GM12892 (cell line): Measurements from ENCODE around the gene CELF2.
A peak's percentile ranks its signal among the peaks of the same experiment; 100 is the strongest.

Experiments used
- DNase-seq: peaks from one replicate; pipeline ENCODE4 v3.0.0; 2011; ENCODE audit not compliant: insufficient read length
- FAIRE-seq: peaks from 2 replicates; lab custom pipeline; 2011; peaks lifted over from hg19 to GRCh38; lab: Jason Lieb, UNC
- POLR2A ChIP-seq: IDR thresholded peaks from 2 replicates; pipeline ENCODE4 v1.6.1; 2011; ENCODE audit warnings: low read depth, low read length, control low read depth
- POLR2AphosphoS5 ChIP-seq: IDR thresholded peaks from 2 replicates; pipeline ENCODE4 v1.6.1; 2011; ENCODE audit warnings: low read depth, low read length, control low read depth
- TAF1 ChIP-seq: IDR thresholded peaks from 2 replicates; pipeline ENCODE4 v1.6.1; 2011; ENCODE audit warnings: low read depth, mild to moderate bottlenecking, control low read depth, low read length, borderline replicate concordance

The CELF2 gene

GRCh38 chr10:11235771-11236170 lies 218.1 kb downstream of the CELF2 start:
- no peak for FAIRE-seq
- no peak for TF ChIP-seq POLR2AphosphoS5
- TF ChIP-seq TAF1: no peak
- no peak for DNase-seq

GRCh38 chr10:11236234-11236633 lies 218.6 kb downstream of the CELF2 start:
- TF ChIP-seq TAF1: no peak
- no peak for TF ChIP-seq POLR2A
- no peak for TF ChIP-seq POLR2AphosphoS5
- DNase-seq: no peak
- peak; percentile 91 for FAIRE-seq

- TF ChIP-seq TAF1 (no peak), POLR2AphosphoS5 (no peak), POLR2A (no peak)
- no peak for FAIRE-seq
- DNase-seq: no peak
These were observed 219.9 kb downstream of the CELF2 start for GRCh38 chr10:11237571-11237970.

- peak; percentile 30 for FAIRE-seq
- DNase-seq: no peak
- TF ChIP-seq TAF1 (no peak), POLR2AphosphoS5 (no peak), POLR2A (no peak)
These were observed 221.2 kb downstream of the CELF2 start for GRCh38 chr10:11238893-11239292.

GRCh38 chr10:11240641-11241040 lies 223.0 kb downstream of the CELF2 start:
- no peak for TF ChIP-seq TAF1
- TF ChIP-seq POLR2AphosphoS5: no peak
- TF ChIP-seq POLR2A: no peak
- DNase-seq: no peak
- FAIRE-seq: no peak

- TF ChIP-seq POLR2AphosphoS5 (peak; percentile 81), POLR2A (peak; percentile 69), TAF1 (no peak)
- FAIRE-seq: peak; percentile 99
- no peak for DNase-seq
These were observed 225.0 kb downstream of the CELF2 start for GRCh38 chr10:11242443-11243387.

- no peak for TF ChIP-seq POLR2A
- no peak for TF ChIP-seq TAF1
- no peak; the same call in 1 of the 2 replicates for TF ChIP-seq POLR2AphosphoS5
These were observed 226.0 kb downstream of the CELF2 start for GRCh38 chr10:11243425-11244222.

GRCh38 chr10:11245095-11245479 lies 227.4 kb downstream of the CELF2 start:
- FAIRE-seq (no peak), DNase-seq (no peak)
- TF ChIP-seq POLR2AphosphoS5 (no peak), POLR2A (no peak), TAF1 (no peak)

More at GRCh38 chr10:11243425-11244222, 226.0 kb downstream of the CELF2 start:
- FAIRE-seq (peak; percentile 86), DNase-seq (no peak)

- peak; percentile 94 for FAIRE-seq
- no peak for DNase-seq
- peak; percentile 69 for TF ChIP-seq POLR2AphosphoS5
- TF ChIP-seq POLR2A: peak; percentile 60; the same call in 1 of the 2 replicates
- TF ChIP-seq TAF1: no peak
These were observed 227.8 kb downstream of the CELF2 start for GRCh38 chr10:11245510-11245909.

- TF ChIP-seq POLR2A (no peak), TAF1 (no peak), POLR2AphosphoS5 (no peak)
- FAIRE-seq: no peak
- no peak for DNase-seq
These were observed 228.4 kb downstream of the CELF2 start for GRCh38 chr10:11245981-11246590.
